CD4-positive, alpha-beta memory T cell (primary cell): Measurements from ENCODE around the gene FNBP1. TPM values are rescaled to one million over a fixed set of nuclear protein-coding genes. Genes with fewer than 3 reads are reported as not detected.
A peak's percentile ranks its signal among the peaks of the same experiment; 100 is the strongest.

Experiments
- CTCF ChIA-PET: fragments of 350-600 bp; sonication (Branson Sonifier 250); formaldehyde crosslinking; loops from one replicate; lab custom pipeline; 2021; ENCODE audit warnings: inconsistent platforms; ENCODE audit not compliant: partially characterized antibody; lab: Charles Lee
- POLR2A ChIA-PET: fragments of 350-600 bp; sonication (Branson Sonifier 250); formaldehyde crosslinking; loops from one replicate; lab custom pipeline; 2021; ENCODE audit not compliant: partially characterized antibody; lab: Charles Lee
- DNase-seq, 5 donors: peaks; one replicate each; pipeline versions ENCODE4 v3.0.0 to v3.0.0-alpha.2; 2020 to 2022; ENCODE audit warnings: mixed read lengths in 1 of 5
- H3K27ac ChIP-seq: one replicate; pipeline ENCODE4 v1.7.0; 2013; ENCODE audit warnings: low read depth, low read length
- H3K27me3 ChIP-seq: 2 replicates; pipeline ENCODE4 v1.7.0; 2013; ENCODE audit warnings: mild to moderate bottlenecking, low read length, moderate library complexity; ENCODE audit not compliant: insufficient read depth
- H3K36me3 ChIP-seq: 2 replicates; pipeline ENCODE4 v1.7.0; 2013; ENCODE audit warnings: mild to moderate bottlenecking, low read length, moderate library complexity; ENCODE audit not compliant: insufficient read depth
- H3K4me1 ChIP-seq: 2 replicates; pipeline ENCODE4 v1.7.0; 2013; ENCODE audit warnings: mild to moderate bottlenecking, low read length, moderate library complexity; ENCODE audit not compliant: insufficient read depth
- H3K4me3 ChIP-seq, 2 donors: one replicate each; pipeline ENCODE4 v1.7.0; 2013; ENCODE audit warnings: low read length in 2 of 2, mild to moderate bottlenecking in 1 of 2
- H3K9me3 ChIP-seq, 2 donors: one replicate each; pipeline ENCODE4 v1.7.0; 2013; ENCODE audit warnings: low read length in 2 of 2, control low read depth in 1 of 2; ENCODE audit not compliant: control insufficient read depth in 1 of 2
- H3K27ac Mint-ChIP-seq, 7 donors: one replicate each; pipeline ENCODE4 v1.8.0; 2020 to 2021; ENCODE audit warnings: mixed read lengths in 7 of 7, mild to moderate bottlenecking in 6 of 7, inconsistent platforms in 3 of 7, moderate library complexity in 3 of 7
- H3K27me3 Mint-ChIP-seq, 2 donors: one replicate each; pipeline ENCODE4 v1.8.0; 2020 to 2021; ENCODE audit warnings: mixed read lengths in 2 of 2
- H3K36me3 Mint-ChIP-seq, 2 donors: one replicate each; pipeline ENCODE4 v1.8.0; 2020 to 2021; ENCODE audit warnings: mixed read lengths in 2 of 2, inconsistent platforms in 1 of 2, mild to moderate bottlenecking in 1 of 2
- H3K4me1 Mint-ChIP-seq, 4 donors: one replicate each; pipeline ENCODE4 v1.8.0; 2020 to 2021; ENCODE audit warnings: mixed read lengths in 4 of 4, mild to moderate bottlenecking in 1 of 4
- H3K4me3 Mint-ChIP-seq, 8 donors: one replicate each; pipeline ENCODE4 v1.8.0; 2020 to 2021; ENCODE audit warnings: mixed read lengths in 8 of 8, mild to moderate bottlenecking in 7 of 8, moderate library complexity in 6 of 8, inconsistent platforms in 3 of 8
- H3K9me3 Mint-ChIP-seq, 8 donors: one replicate each; pipeline ENCODE4 v1.8.0; 2020 to 2021; ENCODE audit warnings: mixed read lengths in 8 of 8, mild to moderate bottlenecking in 5 of 8, inconsistent platforms in 3 of 8, moderate library complexity in 1 of 8
- intact Hi-C: fragments of 100-400 bp; cut with micrococcal nuclease; formaldehyde crosslinking; loops from one replicate; pipeline ENCODE4 v1.15.1; 2023
- polyA plus RNA-seq, 2 donors: library from polyadenylated mRNA; unstranded; fragments of 300-500 nt; fragmentation: Illumina TruSeq; gene quantifications; one replicate each; pipeline ENCODE4 v1.2.3, GENCODE V29; 2021
- total RNA-seq, 2 experiments: library from RNA; stranded (reverse); gene quantifications; one replicate each; pipeline ENCODE4 v1.2.3, GENCODE V29; 2021

Gene FNBP1
- total and polyA plus RNA-seq, 4 experiments from 2014 or later: 143 to 202 (median 181) TPM

DNA sequence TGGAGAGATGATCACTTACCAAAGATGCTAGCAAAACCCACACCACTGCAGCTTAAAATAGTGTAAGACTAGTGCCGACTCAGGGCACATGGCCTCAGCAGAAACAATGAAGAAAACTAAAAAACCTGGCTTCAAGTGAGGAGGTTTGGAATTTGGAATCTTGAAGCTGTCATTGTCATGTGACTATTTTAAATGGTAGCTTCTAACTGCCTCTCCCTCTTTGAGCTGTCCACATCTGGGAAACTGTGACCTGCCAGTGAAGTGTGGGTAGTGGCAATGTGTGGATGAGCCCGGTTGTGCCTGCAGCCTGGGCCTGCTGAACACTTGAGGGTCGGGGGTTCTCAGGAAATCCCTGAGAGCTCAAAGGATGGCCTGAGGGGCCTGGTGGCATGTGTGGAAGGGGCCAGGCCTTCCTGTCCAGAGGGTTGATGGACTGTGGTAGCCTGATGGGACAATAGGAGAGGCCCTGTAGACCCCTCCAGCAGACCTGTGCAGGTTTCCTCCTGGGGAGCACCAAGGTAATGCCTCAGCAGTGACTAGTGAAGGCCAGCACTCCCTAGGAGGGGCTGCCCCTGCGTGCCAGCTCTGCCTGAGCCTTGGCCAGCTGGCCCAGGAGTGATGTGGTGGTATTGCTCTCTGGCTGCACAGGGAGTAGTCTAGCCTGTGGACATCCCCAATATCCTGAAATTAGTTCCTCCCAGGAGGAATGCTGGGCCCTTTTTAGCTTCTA, 194.1 kb downstream of the FNBP1 start:
- Mint-ChIP-seq H3K4me1 (peaks cover 20 to 43% (median 31%) of the 10 kb centered on the region in 4 donors), H3K27ac (peak overlapping the region in 1 of 7 donors; percentile 78), H3K36me3 (peaks cover 29 to 47% of the 10 kb centered on the region in 2 donors), H3K9me3 (no peaks in the 10 kb centered on the region), H3K27me3 (no peaks in the 10 kb centered on the region), H3K4me3 (no peak overlapping the region)
- Histone ChIP-seq H3K36me3 (peaks cover 40% of the 10 kb centered on the region), H3K27me3 (no peaks in the 10 kb centered on the region), H3K4me3 (no peak overlapping the region), H3K9me3 (no peaks in the 10 kb centered on the region), H3K4me1 (peaks cover 26% of the 10 kb centered on the region), H3K27ac (no peak overlapping the region)
- DNase-seq: no peak
- intact Hi-C loops: no loop called here
- ChIA-PET CTCF (interaction anchor here (1.4 kb wide), 1 partner anchor 36 kb away, joined by 3 read pairs; no protein-coding TSS in a partner anchor), POLR2A (interaction anchor here (0.6 to 1.0 kb wide), 5 partner anchors 13 to 251 kb away, joined by 3 to 7 read pairs (median 3); partner anchors contain the start of gene TOR1B)

DNA sequence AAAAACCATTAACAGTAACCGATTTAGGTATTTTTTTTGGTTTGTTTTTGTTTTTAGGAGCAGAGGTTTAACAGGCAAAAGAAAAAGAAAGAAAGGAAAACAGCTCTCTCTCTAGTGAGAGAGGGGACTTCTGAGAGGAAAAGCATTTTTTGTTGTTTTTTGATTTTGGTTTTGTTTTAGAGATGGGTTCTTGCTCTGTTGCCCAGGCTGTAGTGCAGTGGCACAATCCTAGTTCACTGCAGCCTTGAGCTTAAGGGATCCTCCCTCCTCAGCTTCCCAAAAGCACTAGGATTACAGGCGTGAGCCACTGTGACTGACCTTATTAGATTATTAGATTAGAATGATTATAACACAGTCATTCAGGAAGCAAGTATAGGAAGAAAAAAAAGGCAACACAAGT, 197.6 kb downstream of the FNBP1 start:
- Mint-ChIP-seq H3K4me1 (peaks cover 21 to 49% (median 32%) of the 10 kb centered on the region in 4 donors), H3K27ac (peak overlapping the region; percentile 57 to 89 (median 84)), H3K4me3 (peak overlapping the region in 5 of 8 donors; percentile 5 to 61 (median 53)), H3K9me3 (no peaks in the 10 kb centered on the region), H3K36me3 (peaks cover 12 to 27% of the 10 kb centered on the region in 2 donors), H3K27me3 (no peaks in the 10 kb centered on the region)
- intact Hi-C loops: no loop called here
- ChIA-PET POLR2A (interaction anchor here (1.2 to 1.7 kb wide), 2 partner anchors 9 to 14 kb away, joined by 3 to 5 read pairs; no protein-coding TSS in a partner anchor), CTCF (interaction anchor here (1.5 kb wide), 1 partner anchor 13 kb away, joined by 3 read pairs; no protein-coding TSS in a partner anchor)
- H3K36me3 ChIP-seq: peaks cover 21% of the 10 kb centered on the region
- H3K4me1 ChIP-seq: peaks cover 34% of the 10 kb centered on the region
- H3K27me3 ChIP-seq: no peaks in the 10 kb centered on the region
- no peak overlapping the region for H3K27ac ChIP-seq
- DNase-seq: no peak
- no peaks in the 10 kb centered on the region for H3K9me3 ChIP-seq
- H3K4me3 ChIP-seq: no peak overlapping the region

DNA sequence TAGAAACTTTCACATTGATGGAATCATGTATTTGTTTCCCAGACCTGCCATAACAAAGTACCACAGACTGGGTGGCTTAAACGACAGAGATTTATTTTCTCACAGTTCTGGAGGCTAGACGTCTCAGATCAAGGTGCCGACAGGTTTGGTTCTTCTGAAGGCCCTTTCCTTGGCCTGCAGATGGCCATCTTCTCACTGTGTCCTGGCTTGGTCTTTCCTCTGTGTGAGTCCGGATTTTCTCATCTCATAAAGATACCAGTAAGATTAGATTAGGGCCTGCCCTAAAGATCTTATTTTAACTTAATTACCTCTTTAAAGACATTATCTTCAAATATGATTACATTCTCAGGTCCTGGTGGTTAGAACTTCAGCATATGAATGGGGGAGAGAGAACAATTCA, 201.9 kb downstream of the FNBP1 start:
- Mint-ChIP-seq H3K4me1 (peaks cover 46 to 76% (median 60%) of the 10 kb centered on the region in 4 donors), H3K4me3 (peak overlapping the region in 2 of 8 donors; percentile 25 to 39), H3K27me3 (no peaks in the 10 kb centered on the region), H3K36me3 (peaks cover 10 to 29% of the 10 kb centered on the region in 2 donors), H3K27ac (peak overlapping the region in 6 of 7 donors; percentile 10 to 81 (median 46)), H3K9me3 (no peaks in the 10 kb centered on the region)
- no peaks in the 10 kb centered on the region for H3K9me3 ChIP-seq
- no peaks in the 10 kb centered on the region for H3K27me3 ChIP-seq
- DNase-seq: no peak
- no peak overlapping the region for H3K4me3 ChIP-seq
- POLR2A ChIA-PET: interaction anchor here (1.1 kb wide), 1 partner anchor 28 kb away, joined by 5 read pairs; no protein-coding TSS in a partner anchor
- H3K27ac ChIP-seq: no peak overlapping the region
- intact Hi-C loops: no loop called here
- H3K36me3 ChIP-seq: peaks cover 11% of the 10 kb centered on the region
- H3K4me1 ChIP-seq: peaks cover 67% of the 10 kb centered on the region
- CTCF ChIA-PET: no interaction called here

DNA sequence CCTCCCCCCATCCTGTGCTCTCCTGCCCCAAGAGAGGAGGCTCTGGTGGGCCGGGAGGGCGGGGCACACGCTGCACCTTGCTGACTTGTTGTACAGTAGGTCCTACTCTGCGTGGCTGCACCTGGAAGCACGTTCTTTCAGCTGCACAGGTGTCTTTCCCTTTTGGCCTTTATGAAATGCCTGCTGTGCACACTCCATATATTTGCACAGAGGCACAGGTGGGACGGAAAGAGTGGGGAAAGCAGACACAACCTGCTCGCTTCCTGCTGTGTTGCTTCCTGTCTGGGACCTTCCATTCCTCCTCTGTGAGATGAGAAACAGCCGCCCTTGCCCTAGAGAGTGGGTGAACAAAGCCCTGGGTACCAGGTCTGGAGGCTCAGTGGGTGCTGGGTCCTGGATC, 203.0 kb downstream of the FNBP1 start:
- Histone ChIP-seq H3K4me3 (no peak overlapping the region), H3K36me3 (peaks cover 11% of the 10 kb centered on the region), H3K27me3 (no peaks in the 10 kb centered on the region), H3K27ac (peak overlapping the region; percentile 40), H3K4me1 (peaks cover 61% of the 10 kb centered on the region), H3K9me3 (no peaks in the 10 kb centered on the region)
- H3K4me3 Mint-ChIP-seq: peak overlapping the region; percentile 28 to 94 (median 59)
- H3K27ac Mint-ChIP-seq: peak overlapping the region; percentile 38 to 93 (median 81)
- ChIA-PET CTCF (interaction anchor here (0.7 kb wide), 1 partner anchor 120 kb away, joined by 3 read pairs; no protein-coding TSS in a partner anchor), POLR2A (interaction anchor here (1.1 kb wide), 4 partner anchors 23 to 93 kb away, joined by 3 to 5 read pairs (median 4); no protein-coding TSS in a partner anchor)
- no peaks in the 10 kb centered on the region for H3K9me3 Mint-ChIP-seq
- peak in 2 of 5 donors; percentile 17 to 58 for DNase-seq
- intact Hi-C loops: no loop called here
- no peaks in the 10 kb centered on the region for H3K27me3 Mint-ChIP-seq
- H3K36me3 Mint-ChIP-seq: peaks cover 10 to 35% of the 10 kb centered on the region in 2 donors
- peaks cover 41 to 75% (median 58%) of the 10 kb centered on the region in 4 donors for H3K4me1 Mint-ChIP-seq

DNA sequence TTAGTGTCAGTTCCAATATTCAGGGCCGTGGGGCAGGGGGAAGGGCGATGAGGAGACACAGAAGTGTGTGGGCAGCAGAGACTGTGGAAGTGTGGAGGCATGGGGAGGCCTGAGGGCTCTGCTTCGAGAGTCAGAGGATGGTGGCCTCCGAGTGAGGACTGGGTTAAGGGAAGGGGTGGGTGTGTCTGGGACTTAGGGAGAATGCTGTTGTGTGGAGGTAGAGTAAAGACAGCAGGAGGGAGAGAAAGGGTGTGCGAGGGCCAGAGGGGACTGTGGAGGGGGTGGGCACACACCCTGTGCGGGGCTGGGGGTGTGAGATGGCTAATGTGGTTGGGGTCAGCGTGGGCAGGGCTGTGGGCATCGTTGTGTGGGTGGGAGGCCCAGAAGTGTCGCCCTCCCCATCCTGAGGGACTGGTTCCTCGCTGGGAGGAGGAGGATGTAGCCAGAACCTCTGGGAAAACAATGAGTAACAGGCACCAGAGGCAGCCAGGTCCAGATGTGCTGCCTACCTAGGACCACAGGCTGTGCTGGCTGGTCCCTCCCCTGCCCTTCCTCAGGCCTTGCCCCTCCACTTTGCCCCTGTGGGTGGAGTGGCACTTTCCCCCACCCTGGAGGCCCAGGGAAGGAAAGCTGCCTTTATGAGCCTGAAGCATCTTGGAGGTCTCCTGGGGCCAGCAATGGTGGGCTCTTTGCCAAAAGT, 203.5 kb downstream of the FNBP1 start:
- POLR2A ChIA-PET: interaction anchor here (0.9 to 10.4 kb wide), 7 partner anchors 15 to 94 kb away, joined by 3 to 221 read pairs (median 4); partner anchors contain the start of gene TOR1A
- no peak for DNase-seq
- Mint-ChIP-seq H3K36me3 (peaks cover 11 to 41% of the 10 kb centered on the region in 2 donors), H3K27me3 (no peaks in the 10 kb centered on the region), H3K9me3 (no peaks in the 10 kb centered on the region), H3K4me3 (peak overlapping the region; percentile 55 to 94 (median 70)), H3K4me1 (peaks cover 41 to 75% (median 59%) of the 10 kb centered on the region in 4 donors), H3K27ac (peak overlapping the region; percentile 64 to 95 (median 85))
- Histone ChIP-seq H3K36me3 (peaks cover 11% of the 10 kb centered on the region), H3K4me1 (peaks cover 57% of the 10 kb centered on the region), H3K4me3 (no peak overlapping the region), H3K27me3 (no peaks in the 10 kb centered on the region), H3K9me3 (no peaks in the 10 kb centered on the region), H3K27ac (peak overlapping the region; percentile 40)
- intact Hi-C loops: loop anchor here (5.0 kb wide), 1 partner anchor 123 kb away; no protein-coding TSS in a partner anchor
- CTCF ChIA-PET: interaction anchor here (1.0 to 6.2 kb wide), 2 partner anchors 47 to 99 kb away, joined by 3 to 41 read pairs; no protein-coding TSS in a partner anchor

DNA sequence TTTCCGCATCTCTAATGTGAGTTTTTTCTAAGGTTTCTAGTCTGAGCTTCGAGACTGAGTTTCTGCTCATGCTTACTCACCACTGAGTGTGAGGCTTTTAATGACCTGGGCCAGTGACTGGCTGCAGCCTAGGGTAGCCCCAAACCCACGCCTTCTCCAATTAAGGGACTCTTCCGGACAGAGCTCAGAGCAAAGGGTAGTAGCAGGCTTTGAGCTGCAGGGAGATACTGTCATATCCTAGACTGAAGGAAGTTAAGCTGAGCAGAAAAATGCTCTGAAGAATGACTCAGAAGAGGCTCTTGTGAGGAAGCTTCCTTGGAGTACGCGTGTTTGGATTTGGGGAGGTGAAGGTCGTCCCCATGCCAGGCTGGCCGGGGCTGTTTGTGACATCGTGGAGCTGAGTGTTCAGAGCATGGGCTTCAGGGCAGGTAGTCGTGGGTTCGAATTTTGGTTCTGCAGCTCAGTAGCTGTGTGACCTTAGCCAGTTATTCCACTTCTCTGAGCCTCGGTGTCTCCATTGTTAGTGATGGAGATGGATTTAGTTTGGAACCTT, 204.2 kb downstream of the FNBP1 start:
- H3K4me3 Mint-ChIP-seq: peak overlapping the region; percentile 55 to 94 (median 68)
- peak overlapping the region; percentile 40 for H3K27ac ChIP-seq
- peak overlapping the region; percentile 12 to 95 (median 85) for H3K27ac Mint-ChIP-seq
- peaks cover 47 to 81% (median 65%) of the 10 kb centered on the region in 4 donors for H3K4me1 Mint-ChIP-seq
- no peaks in the 10 kb centered on the region for H3K9me3 Mint-ChIP-seq
- ChIA-PET POLR2A (interaction anchor here (0.7 to 10.4 kb wide), 5 partner anchors 14 to 50 kb away, joined by 3 to 221 read pairs (median 40); partner anchors contain the start of gene TOR1A), CTCF (interaction anchor here (1.0 to 6.2 kb wide), 2 partner anchors 47 to 99 kb away, joined by 3 to 41 read pairs; no protein-coding TSS in a partner anchor)
- intact Hi-C loops: loop anchor here (5.0 kb wide), 1 partner anchor 124 kb away; no protein-coding TSS in a partner anchor
- no peaks in the 10 kb centered on the region for H3K9me3 ChIP-seq
- no peak overlapping the region for H3K4me3 ChIP-seq
- no peak for DNase-seq
- H3K27me3 Mint-ChIP-seq: no peaks in the 10 kb centered on the region
- no peaks in the 10 kb centered on the region for H3K27me3 ChIP-seq
- peaks cover 14 to 48% of the 10 kb centered on the region in 2 donors for H3K36me3 Mint-ChIP-seq
- H3K4me1 ChIP-seq: peaks cover 64% of the 10 kb centered on the region
- H3K36me3 ChIP-seq: peaks cover 11% of the 10 kb centered on the region
